DND-41 (cell line): ENCODE data around the gene VKORC1L1.

Source experiments
- CTCF ChIP-seq: IDR thresholded peaks from 2 replicates; pipeline ENCODE4 v1.5.1; 2012; ENCODE audit warnings: borderline replicate concordance, low read length, moderate library complexity, mild to moderate bottlenecking; ENCODE audit not compliant: poor library complexity, severe bottlenecking; ENCODE audit errors: extremely low read depth
- EZH2 ChIP-seq: IDR thresholded peaks from 3 replicates; pipeline ENCODE4 v1.6.1; 2012; ENCODE audit warnings: borderline replicate concordance, low read depth, mild to moderate bottlenecking, moderate library complexity, low read length, inconsistent platforms; ENCODE audit not compliant: severe bottlenecking

GRCh38 chr7:65975814-65976445 is 103.1 kb downstream of the VKORC1L1 start:
- TF ChIP-seq CTCF (peak; percentile 14), EZH2 (no peak)
